GM21723 (cell line): ENCODE data around the gene TRIM41.
"Not testable (repeated sequence)": the region's sequence is repeated elsewhere in the genome, so short reads cannot be mapped to it uniquely, and the experiment has no call there.

Experiments
- ATAC-seq: cut with Tn5 transposase; IDR thresholded peaks from one replicate; pipeline ENCODE4 v1.9.1; 2021; ENCODE audit warnings: mild to moderate bottlenecking, moderate library complexity; ENCODE audit not compliant: unreplicated experiment

Gene TRIM41

DNA sequence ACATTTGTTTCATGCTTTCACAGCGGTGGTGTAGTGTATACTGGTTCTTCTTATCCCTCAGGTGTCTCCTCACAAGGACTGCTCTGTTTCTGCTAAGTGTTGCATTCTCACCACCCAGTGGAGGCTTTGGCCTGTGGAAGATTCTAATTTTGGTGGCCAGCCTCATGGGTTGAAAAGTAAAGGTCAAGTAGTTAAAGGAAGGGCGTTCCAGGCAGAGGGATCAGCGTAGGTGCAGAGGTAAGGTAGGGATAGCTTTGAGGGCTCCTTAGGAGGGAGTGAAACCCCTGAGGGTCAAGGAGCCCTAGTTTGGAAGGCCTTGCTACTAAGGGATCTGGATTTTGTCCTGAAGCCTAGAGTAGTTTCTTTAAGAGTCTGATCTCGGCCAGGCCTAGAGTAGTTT, 25.2 kb downstream of the TRIM41 start:
- ATAC-seq, result no peak

GRCh38 chr5:181255276-181255675, 32.2 kb downstream of the TRIM41 start:
- no peak for ATAC-seq

- no peak for ATAC-seq
Measured at GRCh38 chr5:181255836-181256578, 32.9 kb downstream of the TRIM41 start.

- no peak for ATAC-seq
Measured at GRCh38 chr5:181258576-181258975, 35.5 kb downstream of the TRIM41 start.

- ATAC-seq, result no peak
Measured at GRCh38 chr5:181259283-181259682, 36.2 kb downstream of the TRIM41 start.

DNA sequence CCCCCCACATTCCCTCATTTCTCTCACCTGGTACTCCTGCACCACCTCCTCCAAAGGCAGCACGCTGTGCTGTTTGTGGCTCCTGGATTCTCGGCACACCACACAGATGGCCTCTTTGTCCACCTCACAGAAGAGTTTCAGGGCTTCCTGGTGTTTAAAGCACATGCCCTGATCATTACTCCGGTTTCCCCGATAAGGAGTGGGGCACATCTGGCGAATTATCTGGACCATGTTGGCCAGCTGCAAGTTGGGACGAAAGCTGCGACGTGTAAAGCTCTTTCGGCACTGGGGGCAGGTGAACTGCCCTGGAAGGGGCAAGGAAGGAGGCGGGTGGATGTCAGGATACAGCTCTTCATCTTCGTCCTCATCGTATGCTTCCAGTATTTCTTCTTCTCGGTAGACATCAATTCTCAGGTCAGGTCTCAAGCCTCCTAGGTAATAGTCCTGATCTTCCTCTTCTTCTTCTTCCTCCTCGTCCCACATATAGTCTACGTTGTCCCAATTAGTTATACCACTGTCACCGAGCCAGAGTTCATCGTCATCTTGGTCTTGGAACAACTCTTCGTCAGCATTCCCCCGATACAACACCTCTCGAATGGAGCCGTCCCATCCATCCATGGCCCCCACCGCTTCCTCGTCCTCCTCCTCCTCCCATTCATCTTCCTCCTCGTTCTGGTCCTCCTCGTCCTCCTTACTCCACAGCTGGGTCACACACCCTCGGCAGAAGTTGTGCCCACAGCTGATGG, 37.1 kb downstream of the TRIM41 start:
- ATAC-seq, result peak; percentile 9

DNA sequence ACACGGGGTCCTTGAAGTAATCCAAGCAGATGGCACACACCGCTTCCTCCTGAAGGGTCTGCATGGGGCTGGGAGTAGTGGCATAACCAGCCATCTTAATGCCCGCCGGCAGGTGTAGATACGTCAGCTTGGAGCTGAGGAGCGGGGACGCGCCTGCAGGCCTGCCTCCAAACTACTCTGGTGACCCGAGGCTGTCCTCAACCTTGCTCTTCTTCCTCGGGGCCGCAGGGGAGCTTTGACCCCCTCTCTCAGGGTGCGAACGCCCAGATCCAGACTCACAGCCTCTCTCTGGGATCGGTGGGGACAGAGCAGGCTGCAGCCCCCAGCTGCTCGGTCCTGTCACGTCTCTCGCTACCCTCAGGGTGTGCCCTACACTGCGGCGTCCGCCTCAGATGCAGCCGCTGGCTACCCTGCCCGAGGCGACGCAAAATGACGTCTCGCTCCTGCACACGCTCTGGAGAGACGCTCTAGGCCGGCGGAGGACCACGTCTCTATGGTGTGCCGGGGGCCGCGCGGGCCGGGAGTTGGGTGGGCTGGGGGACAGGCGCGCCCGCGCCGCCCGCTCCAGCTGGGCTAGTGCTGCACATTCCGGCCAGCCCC, 37.7 kb downstream of the TRIM41 start, which contains the start of gene TRIM52:
Gene TRIM52, minus strand, starts transcription at position 424 of the 600 bp plus-strand sequence. Its CDS starts 330 bp downstream, at position 94.
- peak; percentile 80 for ATAC-seq

GRCh38 chr5:181261320-181262049, 38.4 kb downstream of the TRIM41 start:
- ATAC-seq, result peak; percentile 56

DNA sequence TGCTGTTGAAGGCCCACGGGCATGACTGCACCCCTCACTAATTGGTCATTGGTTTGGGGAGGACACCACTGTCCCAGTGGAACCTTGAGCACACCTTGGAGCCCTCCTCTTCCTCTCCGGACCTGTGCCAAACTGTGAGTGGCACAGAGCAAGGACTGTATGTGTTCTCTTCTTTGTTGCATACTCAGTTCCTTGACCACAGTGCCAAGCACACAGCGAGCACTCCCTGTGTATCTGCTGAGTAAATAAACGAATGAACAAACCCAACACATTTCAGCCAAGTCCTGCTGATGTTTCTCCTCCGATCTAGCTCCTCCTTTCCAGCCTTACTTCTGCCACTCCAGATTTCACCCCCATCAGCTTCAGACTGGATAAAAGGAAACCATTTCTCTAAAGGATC, 40.6 kb downstream of the TRIM41 start:
- ATAC-seq, result no peak

- ATAC-seq, result no peak
Measured at GRCh38 chr5:181265092-181265671, 42.1 kb downstream of the TRIM41 start.

- ATAC-seq, result not testable (repeated sequence)
Measured at GRCh38 chr5:181267291-181267904, 44.3 kb downstream of the TRIM41 start.

DNA sequence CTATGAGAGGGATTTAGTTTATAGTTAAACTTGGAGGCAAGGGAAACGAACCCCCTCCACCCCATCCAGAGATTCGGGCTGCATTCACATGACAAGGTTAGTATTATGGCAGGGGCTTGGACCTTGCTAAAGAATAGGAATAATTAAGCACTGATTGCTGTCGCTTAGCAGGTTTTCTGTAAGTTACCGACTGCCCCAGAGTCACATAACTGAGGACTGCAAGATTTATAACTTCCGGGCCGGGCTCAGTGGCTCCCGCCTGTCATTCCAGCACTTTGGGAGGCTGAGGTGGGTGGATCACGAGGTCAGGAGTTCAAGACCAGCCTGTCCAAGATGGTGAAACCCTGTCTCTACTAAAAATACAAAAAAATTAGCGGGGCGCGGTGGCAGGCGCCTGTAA, 44.8 kb downstream of the TRIM41 start:
- ATAC-seq, result not testable (repeated sequence)

GRCh38 chr5:181271081-181271480, 48.0 kb downstream of the TRIM41 start:
- no peak for ATAC-seq

DNA sequence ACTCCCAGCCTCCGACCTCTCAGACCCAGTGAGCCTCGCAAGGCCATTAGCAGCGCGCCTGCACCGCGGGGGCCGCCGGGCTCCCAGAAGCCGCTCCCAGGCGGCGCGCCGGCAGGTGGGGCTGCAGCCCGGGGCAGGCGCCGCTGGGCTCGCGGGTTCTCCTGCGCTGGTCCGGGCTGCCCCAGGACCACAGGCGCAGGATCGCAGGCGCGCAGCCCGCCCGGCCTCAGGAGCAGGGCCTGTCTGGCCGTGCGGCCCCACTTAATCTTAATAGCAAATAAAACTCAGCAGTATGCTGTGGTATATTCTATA, 50.3 kb downstream of the TRIM41 start:
- not testable (repeated sequence) for ATAC-seq

DNA sequence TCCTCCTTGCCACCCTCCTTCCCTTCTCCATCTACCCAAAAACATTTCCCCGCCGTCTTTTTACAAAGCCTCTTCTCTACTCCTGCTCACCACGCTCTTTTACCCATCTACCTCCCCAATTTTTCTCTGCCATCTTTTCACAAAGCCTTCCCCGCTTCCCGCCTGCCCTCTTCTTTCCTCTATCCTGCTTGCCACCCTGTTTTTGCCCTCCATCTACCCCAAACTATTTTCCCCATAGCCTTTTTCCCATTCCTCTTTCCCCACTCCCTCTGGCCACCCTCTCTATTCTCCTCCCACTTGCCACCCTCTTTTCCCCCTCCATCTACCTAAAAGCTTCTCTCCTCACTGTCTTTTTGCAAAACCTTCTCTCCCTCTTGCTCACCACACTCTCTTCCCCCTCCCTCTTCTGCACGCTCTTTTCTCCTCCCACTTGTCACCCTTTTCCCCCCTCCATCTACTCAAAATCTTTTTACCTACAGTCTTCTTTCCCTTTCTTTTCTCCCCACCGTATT, 57.2 kb downstream of the TRIM41 start:
- no peak for ATAC-seq

- ATAC-seq, result no peak
Measured at GRCh38 chr5:181281077-181281983, 58.2 kb downstream of the TRIM41 start.

DNA sequence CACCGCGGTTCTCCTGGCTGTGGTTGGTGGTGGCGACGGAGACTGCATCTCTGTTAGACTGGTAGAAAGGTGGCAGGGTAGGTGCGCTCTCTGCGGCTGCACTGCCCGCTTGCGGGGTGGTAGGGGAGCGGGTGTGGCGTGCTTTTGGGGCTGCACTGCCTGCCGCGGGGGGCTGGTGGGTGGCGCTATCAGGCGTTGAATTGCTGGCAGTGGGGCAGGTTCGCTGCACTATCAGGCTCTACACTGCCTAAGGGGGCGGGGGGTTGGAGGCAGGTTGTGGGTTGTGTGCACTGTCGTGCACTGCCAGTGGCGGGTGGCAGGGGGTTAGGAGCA, 58.9 kb downstream of the TRIM41 start:
- ATAC-seq, result no peak

- not testable (repeated sequence) for ATAC-seq
Measured at GRCh38 chr5:181282415-181282814, 59.3 kb downstream of the TRIM41 start.

GRCh38 chr5:181282874-181283273, 59.8 kb downstream of the TRIM41 start:
- no peak for ATAC-seq
